Measurements from ENCODE around the gene MAGI2. TPM values are rescaled to one million over a fixed set of nuclear protein-coding genes. Genes with fewer than 3 reads are reported as not detected.
A peak's percentile ranks its signal among the peaks of the same experiment; 100 is the strongest.
"Not testable (repeated sequence)": the region's sequence is repeated elsewhere in the genome, so short reads cannot be mapped to it uniquely, and the experiment has no call there.

Gene MAGI2
- total and polyA plus RNA-seq, 2 of the 13 experiments (the other 11 are each of a cell fraction or from before 2014, with no cell fraction given), result 1.5 to 3.8 TPM

- CTCF ChIA-PET (ENCODE audit: low intra/inter-chr PET ratio, low total read pairs), result no interaction called here
- Histone ChIP-seq H3K27ac (ENCODE audit: extremely low read length, insufficient read depth, low read length) (no peak overlapping the region), H3K27me3 (ENCODE audit: control insufficient read depth in 1 of 2, insufficient read depth in 2 of 2, low read length in 2 of 2) (no peaks in the 10 kb centered on the region), H3K4me1 (ENCODE audit: insufficient read depth, low read length) (peaks cover 15% of the 10 kb centered on the region), H3K4me2 (ENCODE audit: low read depth, low read length) (no peak overlapping the region), H3K9me3 (ENCODE audit: low read length) (no peaks in the 10 kb centered on the region), H3K4me3 (replicated peaks in 1 of 3; ENCODE audit: insufficient read depth in 1 of 3, low read depth in 2 of 3, low read length in 3 of 3) (no peak overlapping the region), H3K36me3 (replicated peaks in 1 of 2; ENCODE audit: control insufficient read depth in 1 of 2, insufficient read depth in 2 of 2, low read length in 2 of 2) (no peaks in the 10 kb centered on the region), H3K79me2 (ENCODE audit: insufficient read depth, low read length) (no peaks in the 10 kb centered on the region), H2AFZ (ENCODE audit: low read length) (no peak overlapping the region), H4K20me1 (ENCODE audit: insufficient read depth, low read length) (no peaks in the 10 kb centered on the region; the same call in 1 of the 2 replicates), H3K9ac (ENCODE audit: insufficient read depth, low read depth, low read length) (no peak overlapping the region)
- POLR2A ChIA-PET, result interaction anchor here (1.0 kb wide), 1 partner anchor 14 kb away, joined by 3 read pairs; no protein-coding TSS in a partner anchor
- ATAC-seq (peak; percentile 83), FAIRE-seq (peak; percentile 55), DNase-seq (ENCODE audit: low spot score) (peak; percentile 32)
- in situ Hi-C loops (cut with HindIII; ENCODE audit: extremely low pct_ligation_motif_present, low pct_unique_long_range_greater_than_20kb) (no loop called here), intact Hi-C loops (cut with micrococcal nuclease; ENCODE audit: unreplicated experiment) (no loop called here)
- 0% methylated on average over 1 of the region's 1 CpG for WGBS (ENCODE audit: low lambda C conversion rate)
- BruUV-seq (replicated peaks), result no TSS peak
- TF ChIP-seq ZNF724P (CRISPR knock-in tag; IDR thresholded peaks at IDR 0.05; ENCODE audit: borderline replicate concordance) (no peak), MAFF (IDR thresholded peaks at IDR 0.05; ENCODE audit: low read depth, low read length) (no peak), ZBTB20 (CRISPR knock-in tag; IDR thresholded peaks at IDR 0.05; ENCODE audit: borderline replicate concordance, low read depth) (no peak), BCL6 (CRISPR knock-in tag; IDR thresholded peaks at IDR 0.05) (peak; percentile 70), SPEN (CRISPR knock-in tag; IDR thresholded peaks at IDR 0.05; ENCODE audit: low read depth) (no peak)
Observed at GRCh38 chr7:79078273-79078672, 375.2 kb downstream of the MAGI2 start.

GRCh38 chr7:79071187-79071586, 382.3 kb downstream of the MAGI2 start:
- H4K20me1 ChIP-seq (ENCODE audit: insufficient read depth, low read length); BruUV-seq (replicated peaks); H3K36me3 ChIP-seq (replicated peaks in 1 of 2; ENCODE audit: control insufficient read depth in 1 of 2, insufficient read depth in 2 of 2, low read length in 2 of 2); intact Hi-C loops (cut with micrococcal nuclease; ENCODE audit: unreplicated experiment); DNase-seq (ENCODE audit: low spot score); H2AFZ ChIP-seq (ENCODE audit: low read length); H3K4me1 ChIP-seq (ENCODE audit: insufficient read depth, low read length); H3K9me3 ChIP-seq (ENCODE audit: low read length); FAIRE-seq; H3K27me3 ChIP-seq (ENCODE audit: control insufficient read depth in 1 of 2, insufficient read depth in 2 of 2, low read length in 2 of 2); POLR2A ChIA-PET; H3K4me2 ChIP-seq (ENCODE audit: low read depth, low read length); H3K4me3 ChIP-seq (replicated peaks in 1 of 3; ENCODE audit: insufficient read depth in 1 of 3, low read depth in 2 of 3, low read length in 3 of 3); H3K27ac ChIP-seq (ENCODE audit: extremely low read length, insufficient read depth, low read length); H3K79me2 ChIP-seq (ENCODE audit: insufficient read depth, low read length); ATAC-seq; CTCF ChIA-PET (ENCODE audit: low intra/inter-chr PET ratio, low total read pairs); in situ Hi-C loops (cut with HindIII; ENCODE audit: extremely low pct_ligation_motif_present, low pct_unique_long_range_greater_than_20kb); H3K9ac ChIP-seq (ENCODE audit: insufficient read depth, low read depth, low read length): not testable (repeated sequence)
- 33% methylated on average over 1 of the region's 5 CpGs for WGBS (ENCODE audit: low lambda C conversion rate)
